ENCODE results near the gene EDC4.
A peak's percentile ranks its signal among the peaks of the same experiment; 100 is the strongest.

GRCh38 chr16:67843343-67843765 is 29.5 kb upstream of the EDC4 start:
- TF ChIP-seq, protein P1, sequence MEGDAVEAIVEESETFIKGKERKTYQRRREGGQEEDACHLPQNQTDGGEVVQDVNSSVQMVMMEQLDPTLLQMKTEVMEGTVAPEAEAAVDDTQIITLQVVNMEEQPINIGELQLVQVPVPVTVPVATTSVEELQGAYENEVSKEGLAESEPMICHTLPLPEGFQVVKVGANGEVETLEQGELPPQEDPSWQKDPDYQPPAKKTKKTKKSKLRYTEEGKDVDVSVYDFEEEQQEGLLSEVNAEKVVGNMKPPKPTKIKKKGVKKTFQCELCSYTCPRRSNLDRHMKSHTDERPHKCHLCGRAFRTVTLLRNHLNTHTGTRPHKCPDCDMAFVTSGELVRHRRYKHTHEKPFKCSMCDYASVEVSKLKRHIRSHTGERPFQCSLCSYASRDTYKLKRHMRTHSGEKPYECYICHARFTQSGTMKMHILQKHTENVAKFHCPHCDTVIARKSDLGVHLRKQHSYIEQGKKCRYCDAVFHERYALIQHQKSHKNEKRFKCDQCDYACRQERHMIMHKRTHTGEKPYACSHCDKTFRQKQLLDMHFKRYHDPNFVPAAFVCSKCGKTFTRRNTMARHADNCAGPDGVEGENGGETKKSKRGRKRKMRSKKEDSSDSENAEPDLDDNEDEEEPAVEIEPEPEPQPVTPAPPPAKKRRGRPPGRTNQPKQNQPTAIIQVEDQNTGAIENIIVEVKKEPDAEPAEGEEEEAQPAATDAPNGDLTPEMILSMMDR (IDR thresholded peaks at IDR 0.05 in 8 of 11, conservative IDR thresholded peaks at IDR 0.05 in 3 of 11): no peak
- TF ChIP-seq POLR2A (IDR thresholded peaks at IDR 0.05) (no peak), POLR2AphosphoS5 (IDR thresholded peaks at IDR 0.05) (peak in 1 of 3 donors; percentile 7)

Measured in spleen (tissue), 7 donors.